Occipital lobe (tissue), 2 donors: ENCODE measurements around the gene SPATA16. TPM values are rescaled to one million over a fixed set of nuclear protein-coding genes. Genes with fewer than 3 reads are reported as not detected.

Experiments
- DNase-seq: peaks from one replicate; lab custom pipeline; 2025; lab: John Stamatoyannopoulos, UW
- total RNA-seq: library from RNA; depleted of rRNA; stranded (reverse); fragments of >200 nt; gene quantifications from one replicate; pipeline ENCODE4 v1.2.3, GENCODE V29; 2014

SPATA16 gene
- total RNA-seq, 1 donor from 2014 or later: not detected

- no peak for DNase-seq
Observed at GRCh38 chr3:172951511-172951910, 189.5 kb downstream of the SPATA16 start.

GRCh38 chr3:172946061-172946460 lies 195.0 kb downstream of the SPATA16 start:
- no peak for DNase-seq

- no peak for DNase-seq
Observed at GRCh38 chr3:172939651-172940293, 201.3 kb downstream of the SPATA16 start.

GRCh38 chr3:172938788-172939187 lies 202.2 kb downstream of the SPATA16 start:
- DNase-seq: no peak

GRCh38 chr3:172931746-172932285 lies 209.2 kb downstream of the SPATA16 start:
- no peak for DNase-seq

- no peak for DNase-seq
Observed at GRCh38 chr3:172929451-172929850, 211.6 kb downstream of the SPATA16 start.

GRCh38 chr3:172924546-172924945 lies 216.5 kb downstream of the SPATA16 start:
- DNase-seq: no peak

- DNase-seq: no peak
Observed at GRCh38 chr3:172919297-172919683, 221.7 kb downstream of the SPATA16 start.

GRCh38 chr3:172918568-172919296 lies 222.3 kb downstream of the SPATA16 start:
- DNase-seq: no peak

- DNase-seq: no peak
Observed at GRCh38 chr3:172918165-172918564, 222.9 kb downstream of the SPATA16 start.

GRCh38 chr3:172915911-172916514 lies 225.0 kb downstream of the SPATA16 start:
- DNase-seq: no peak

GRCh38 chr3:172914854-172915253 lies 226.2 kb downstream of the SPATA16 start:
- no peak for DNase-seq

- no peak for DNase-seq
Observed at GRCh38 chr3:172913911-172914655, 227.0 kb downstream of the SPATA16 start.

- DNase-seq: no peak
Observed at GRCh38 chr3:172911142-172911541, 229.9 kb downstream of the SPATA16 start.

GRCh38 chr3:172908771-172909270 lies 232.2 kb downstream of the SPATA16 start:
- no peak for DNase-seq

GRCh38 chr3:172905451-172905850 lies 235.6 kb downstream of the SPATA16 start:
- no peak for DNase-seq

GRCh38 chr3:172904711-172905373 lies 236.2 kb downstream of the SPATA16 start:
- DNase-seq: no peak

- no peak for DNase-seq
Observed at GRCh38 chr3:172903642-172904320, 237.3 kb downstream of the SPATA16 start.

- DNase-seq: no peak
Observed at GRCh38 chr3:172892158-172892557, 248.9 kb downstream of the SPATA16 start.

GRCh38 chr3:172885704-172886103 lies 255.3 kb downstream of the SPATA16 start:
- no peak for DNase-seq
